Vagina (tissue), 2 donors: Measurements from ENCODE around the gene PTPA. TPM values are rescaled to one million over a fixed set of nuclear protein-coding genes. Genes with fewer than 3 reads are reported as not detected.
"Not testable (repeated sequence)": the region's sequence is repeated elsewhere in the genome, so short reads cannot be mapped to it uniquely, and the experiment has no call there.

ENCODE experiments used
- DNase-seq, 2 donors: peaks; one replicate each; pipeline ENCODE4 v3.0.0-alpha.2; 2017; ENCODE audit errors: extremely low spot score in 2 of 2
- H3K27ac ChIP-seq: fragments of 200-600 bp; sonication (generic); one replicate; pipeline ENCODE4 v1.5.1; 2019
- H3K27me3 ChIP-seq: fragments of 200-600 bp; sonication (generic); one replicate; pipeline ENCODE4 v1.5.1; 2019
- H3K36me3 ChIP-seq, 2 donors: fragments of 200-600 bp; sonication (generic); one replicate each; pipeline ENCODE4 v1.5.1; 2017 to 2019
- H3K4me1 ChIP-seq: fragments of 200-600 bp; sonication (generic); one replicate; pipeline ENCODE4 v1.5.1; 2019
- H3K4me3 ChIP-seq, 2 donors: fragments of 200-600 bp; sonication (generic); 1 replicate in 1 of 2; 2 replicates in 1 of 2; pipeline ENCODE4 v1.5.1; 2016 to 2019
- H3K9me3 ChIP-seq: fragments of 200-600 bp; sonication (generic); one replicate; pipeline ENCODE4 v1.5.1; 2019
- CTCF ChIP-seq, 3 experiments: fragments of 450-650 bp in 2 of 3; fragments of 200-600 bp in 1 of 3; sonication (generic) in 1 of 3; IDR thresholded peaks; one replicate each; pipeline ENCODE4 v1.5.1; 2017 to 2019; ENCODE audit warnings: antibody characterized with exemption in 3 of 3, mild to moderate bottlenecking in 2 of 3, moderate library complexity in 2 of 3
- POLR2A ChIP-seq, 2 donors: fragments of 450-650 bp; IDR thresholded peaks; one replicate each; pipeline ENCODE4 v1.6.1; 2017; ENCODE audit warnings: antibody characterized with exemption in 2 of 2, mild to moderate bottlenecking in 2 of 2, moderate library complexity in 2 of 2
- POLR2AphosphoS5 ChIP-seq, 2 donors: sonication (generic); formaldehyde crosslinking; IDR thresholded peaks; one replicate each; pipeline ENCODE4 v1.9.0; 2017; ENCODE audit warnings: antibody characterized with exemption in 2 of 2, mild to moderate bottlenecking in 2 of 2, low read depth in 1 of 2; ENCODE audit not compliant: insufficient read depth in 1 of 2
- intact Hi-C: fragments of 100-400 bp; cut with DNase I; formaldehyde crosslinking; loops from one replicate; pipeline ENCODE4 v1.15.1; 2023
- total RNA-seq: library from RNA; depleted of rRNA; stranded (reverse); fragments of >200 nt; gene quantifications from one replicate; pipeline ENCODE4 v1.2.3, GENCODE V29; 2016

Gene PTPA
- total RNA-seq, 1 donor from 2014 or later, result 46.2 TPM

- Histone ChIP-seq H3K27me3 (no peaks in the 10 kb centered on the region), H3K36me3 (peaks cover 0 to 6% of the 10 kb centered on the region in 2 donors), H3K4me3 (peak overlapping the region; percentile 74 to 100), H3K27ac (no peak overlapping the region), H3K9me3 (no peaks in the 10 kb centered on the region), H3K4me1 (peaks cover 35% of the 10 kb centered on the region)
- TF ChIP-seq CTCF (IDR thresholded peaks at IDR 0.05) (no peak), POLR2AphosphoS5 (IDR thresholded peaks at IDR 0.05; ENCODE audit: insufficient read depth in 1 of 2, low read depth in 1 of 2) (no peak), POLR2A (IDR thresholded peaks at IDR 0.05) (no peak)
- no peak for DNase-seq
- intact Hi-C loops, result no loop called here
Measured at GRCh38 chr9:129108805-129109536, 2.2 kb upstream of the PTPA start.

- H3K4me3 ChIP-seq, result peak overlapping the region; percentile 74 to 100
Measured at GRCh38 chr9:129109537-129109903, 1.7 kb upstream of the PTPA start.

GRCh38 chr9:129109952-129110739 lies 1.1 kb upstream of the PTPA start:
- Histone ChIP-seq H3K27me3 (no peaks in the 10 kb centered on the region), H3K27ac (peak overlapping the region; percentile 91), H3K36me3 (peaks cover 0 to 6% of the 10 kb centered on the region in 2 donors), H3K9me3 (no peaks in the 10 kb centered on the region), H3K4me3 (peak overlapping the region; percentile 74 to 100), H3K4me1 (peaks cover 41% of the 10 kb centered on the region)
- DNase-seq, result no peak
- TF ChIP-seq POLR2A (IDR thresholded peaks at IDR 0.05), result no peak
- no peak for TF ChIP-seq POLR2AphosphoS5 (IDR thresholded peaks at IDR 0.05; ENCODE audit: insufficient read depth in 1 of 2, low read depth in 1 of 2)
- TF ChIP-seq CTCF (IDR thresholded peaks at IDR 0.05), result no peak
- intact Hi-C loops, result no loop called here

More at GRCh38 chr9:129109537-129109903, 1.7 kb upstream of the PTPA start:
- Histone ChIP-seq H3K9me3 (no peaks in the 10 kb centered on the region), H3K4me1 (peaks cover 35% of the 10 kb centered on the region), H3K27ac (peak overlapping the region; percentile 91), H3K27me3 (no peaks in the 10 kb centered on the region), H3K36me3 (peaks cover 0 to 6% of the 10 kb centered on the region in 2 donors)
- no peak for DNase-seq
- intact Hi-C loops, result no loop called here
- TF ChIP-seq POLR2A (IDR thresholded peaks at IDR 0.05), result no peak
- TF ChIP-seq POLR2AphosphoS5 (IDR thresholded peaks at IDR 0.05; ENCODE audit: insufficient read depth in 1 of 2, low read depth in 1 of 2), result no peak
- TF ChIP-seq CTCF (IDR thresholded peaks at IDR 0.05), result no peak

- intact Hi-C loops, result no loop called here
- Histone ChIP-seq H3K4me3 (peak overlapping the region; percentile 74 to 100), H3K36me3 (no peaks in the 10 kb centered on the region), H3K27ac (peak overlapping the region; percentile 91), H3K4me1 (peaks cover 48% of the 10 kb centered on the region), H3K27me3 (no peaks in the 10 kb centered on the region), H3K9me3 (no peaks in the 10 kb centered on the region)
- DNase-seq, result peak in 1 of 2 donors; percentile 92
- TF ChIP-seq CTCF (IDR thresholded peaks at IDR 0.05) (no peak), POLR2AphosphoS5 (IDR thresholded peaks at IDR 0.05; ENCODE audit: insufficient read depth in 1 of 2, low read depth in 1 of 2) (no peak), POLR2A (IDR thresholded peaks at IDR 0.05) (no peak)
Measured at GRCh38 chr9:129111528-129112151, 425 bp downstream of the PTPA start.

- Histone ChIP-seq H3K4me3 (peak overlapping the region; percentile 74 to 100), H3K4me1 (peaks cover 48% of the 10 kb centered on the region)
- H3K36me3 ChIP-seq, intact Hi-C loops, H3K27ac ChIP-seq, DNase-seq, H3K9me3 ChIP-seq, H3K27me3 ChIP-seq: not testable (repeated sequence)
Measured at GRCh38 chr9:129112526-129112925, 1.3 kb downstream of the PTPA start.
